NCI-H526 (cell line): ENCODE measurements around the gene SLC5A2.
"Not testable (repeated sequence)": the region's sequence is repeated elsewhere in the genome, so short reads cannot be mapped to it uniquely, and the experiment has no call there.

Experiments
- DNase-seq, 2 experiments: peaks; one replicate each; lab custom pipeline; 2025; lab: John Stamatoyannopoulos, UW

SLC5A2 gene

GRCh38 chr16:31496670-31497069 is 13.7 kb downstream of the SLC5A2 start:
- no peak for DNase-seq

- DNase-seq, result no peak
Measured at GRCh38 chr16:31498493-31498892, 15.6 kb downstream of the SLC5A2 start.

- no peak for DNase-seq
Measured at GRCh38 chr16:31499928-31500327, 17.0 kb downstream of the SLC5A2 start.

- no peak for DNase-seq
Measured at GRCh38 chr16:31501226-31501965, 18.5 kb downstream of the SLC5A2 start.

- DNase-seq, result no peak
Measured at GRCh38 chr16:31501966-31502348, 19.0 kb downstream of the SLC5A2 start.

GRCh38 chr16:31502981-31503380 is 20.1 kb downstream of the SLC5A2 start:
- DNase-seq, result no peak

- DNase-seq, result not testable (repeated sequence)
Measured at GRCh38 chr16:31503555-31503954, 20.6 kb downstream of the SLC5A2 start.

GRCh38 chr16:31504159-31504558 is 21.2 kb downstream of the SLC5A2 start:
- DNase-seq, result no peak

- DNase-seq, result no peak
Measured at GRCh38 chr16:31505483-31505882, 22.6 kb downstream of the SLC5A2 start.

GRCh38 chr16:31507617-31507928 is 24.6 kb downstream of the SLC5A2 start:
- no peak for DNase-seq

GRCh38 chr16:31507929-31508705 is 25.2 kb downstream of the SLC5A2 start, which contains the start of gene RUSF1:
RUSF1 (minus strand) TSS chr16:31508391; CDS start chr16:31508373, 18 bp downstream.
- DNase-seq, result peak; percentile 49 to 90

GRCh38 chr16:31508706-31509195 is 25.8 kb downstream of the SLC5A2 start:
- no peak for DNase-seq

- no peak for DNase-seq
Measured at GRCh38 chr16:31513126-31513525, 30.2 kb downstream of the SLC5A2 start.

GRCh38 chr16:31513884-31514283 is 31.0 kb downstream of the SLC5A2 start:
- no peak for DNase-seq

GRCh38 chr16:31517800-31518402 is 35.0 kb downstream of the SLC5A2 start:
- no peak for DNase-seq

GRCh38 chr16:31519759-31520431 is 37.0 kb downstream of the SLC5A2 start:
- no peak for DNase-seq

GRCh38 chr16:31521368-31521767 is 38.4 kb downstream of the SLC5A2 start:
- no peak for DNase-seq

- no peak for DNase-seq
Measured at GRCh38 chr16:31522071-31522470, 39.1 kb downstream of the SLC5A2 start.

GRCh38 chr16:31523768-31524167 is 40.8 kb downstream of the SLC5A2 start:
- DNase-seq, result not testable (repeated sequence)

GRCh38 chr16:31525113-31525512 is 42.2 kb downstream of the SLC5A2 start:
- DNase-seq, result no peak

GRCh38 chr16:31527734-31528274 is 44.9 kb downstream of the SLC5A2 start, which contains the start of gene AHSP:
AHSP (plus strand) TSS chr16:31527900; CDS start chr16:31528140, 240 bp downstream.
- DNase-seq, result no peak
